HepG2 (cell line): Measurements from ENCODE around the gene PHF13. TPM values are rescaled to one million over a fixed set of nuclear protein-coding genes. Genes with fewer than 3 reads are reported as not detected.

Source experiments
- ARID2 ChIP-seq: sonication (generic); formaldehyde crosslinking; IDR thresholded peaks from 2 replicates; pipeline ENCODE4 v1.8.1; 2022; ENCODE audit warnings: mild to moderate bottlenecking, missing genetic modification reagents, borderline replicate concordance
- CHD2 ChIP-seq: IDR thresholded peaks from 2 replicates; pipeline ENCODE4 v1.6.1; 2011; ENCODE audit warnings: low read depth, low read length, improper control_type of control experiment
- CREB1 ChIP-seq, 2 experiments: fragments of 450-650 bp in 1 of 2; IDR thresholded peaks; 2 replicates each; pipeline ENCODE4 v1.6.1; 2016 to 2017; ENCODE audit warnings: control low read depth in 1 of 2, mild to moderate bottlenecking in 1 of 2, missing compliant biosample characterization in 1 of 2, missing genetic modification characterization in 1 of 2
- GATAD1 ChIP-seq: IDR thresholded peaks from 2 replicates; pipeline ENCODE4 v1.6.1; 2016; ENCODE audit warnings: missing genetic modification reagents, missing compliant biosample characterization
- HDAC1 ChIP-seq: sonication (generic); formaldehyde crosslinking; IDR thresholded peaks from 2 replicates; pipeline ENCODE4 v1.5.1; 2020; ENCODE audit warnings: mild to moderate bottlenecking, missing genetic modification reagents
- HMG20B ChIP-seq: conservative IDR thresholded peaks from 2 replicates; pipeline ENCODE4 v1.6.1; 2016; ENCODE audit warnings: missing genetic modification reagents, missing compliant biosample characterization
- MXD4 ChIP-seq: IDR thresholded peaks from 2 replicates; pipeline ENCODE4 v1.6.1; 2016; ENCODE audit warnings: mild to moderate bottlenecking, missing biosample characterization, missing genetic modification reagents
- NONO ChIP-seq, 2 experiments: fragments of 450-650 bp in 1 of 2; sonication (generic) in 1 of 2; formaldehyde crosslinking in 1 of 2; IDR thresholded peaks in 1 of 2; conservative IDR thresholded peaks in 1 of 2; 2 replicates each; pipeline versions ENCODE4 v1.6.1 to v1.8.0; 2017 to 2022; ENCODE audit warnings: mild to moderate bottlenecking in 1 of 2, missing genetic modification reagents in 1 of 2, moderate library complexity in 1 of 2
- NRL ChIP-seq: sonication (generic); formaldehyde crosslinking; IDR thresholded peaks from 2 replicates; pipeline ENCODE4 v1.5.0; 2020; ENCODE audit warnings: missing genetic modification reagents, mild to moderate bottlenecking, moderate library complexity, borderline replicate concordance
- POLR2AphosphoS5 ChIP-seq: IDR thresholded peaks from 2 replicates; pipeline ENCODE4 v1.6.1; 2012; ENCODE audit warnings: low read depth, low read length
- RBM39 ChIP-seq: fragments of 200-400 bp; formaldehyde crosslinking; IDR thresholded peaks from one replicate; pipeline ENCODE4 v1.6.1; 2018; ENCODE audit warnings: antibody characterized with exemption, mild to moderate bottlenecking, low read depth, low read length; ENCODE audit not compliant: poor library complexity, severe bottlenecking
- SNAPC2 ChIP-seq: sonication (generic); formaldehyde crosslinking; IDR thresholded peaks from 2 replicates; pipeline ENCODE4 v1.8.1; 2022; ENCODE audit warnings: mild to moderate bottlenecking, missing genetic modification reagents
- ZNF652 ChIP-seq: IDR thresholded peaks from 2 replicates; pipeline ENCODE4 v1.6.1; 2016; ENCODE audit warnings: low read depth, borderline replicate concordance
- ZNF773 ChIP-seq: sonication (generic); formaldehyde crosslinking; IDR thresholded peaks from 2 replicates; pipeline ENCODE4 v1.4.0; 2020; ENCODE audit warnings: missing genetic modification reagents, borderline replicate concordance
- ZNF841 ChIP-seq: sonication (generic); formaldehyde crosslinking; IDR thresholded peaks from 2 replicates; pipeline ENCODE4 v1.8.1; 2023; ENCODE audit warnings: missing genetic modification reagents, borderline replicate concordance
- polyA plus RNA-seq, 8 experiments: library from polyadenylated mRNA; depleted of rRNA in 3 of 8; stranded (reverse) in 7 of 8; unstranded in 1 of 8; fragments of >200 nt; fragmentation: Illumina TruSeq in 4 of 8; extraction: Trizol in 4 of 8; gene quantifications; 2 replicates each; pipeline versions ENCODE4 v1.2.1 to v1.2.3, GENCODE V29; 2011 to 2016; ENCODE audit warnings: low read depth in 4 of 8, missing spikeins in 1 of 8, mixed read lengths in 1 of 8; ENCODE audit not compliant: insufficient read depth in 1 of 8
- total RNA-seq, 5 experiments: library from RNA; depleted of rRNA; stranded (reverse); fragments of >200 nt; fragmentation: Illumina TruSeq; extraction: Trizol; gene quantifications; 2 replicates each; pipeline ENCODE4 v1.2.3, GENCODE V29; 2016; ENCODE audit warnings: low read depth in 1 of 5
- TF ChIP-seq, protein P1 (sequence below): sonication (generic); formaldehyde crosslinking; IDR thresholded peaks from 2 replicates; pipeline ENCODE4 v1.4.0; 2020; ENCODE audit warnings: mild to moderate bottlenecking, missing genetic modification reagents
- TF ChIP-seq, protein P2 (sequence below), 2 experiments: fragments of 450-650 bp in 1 of 2; sonication (generic) in 1 of 2; formaldehyde crosslinking in 1 of 2; IDR thresholded peaks; 2 replicates each; pipeline versions ENCODE4 v1.6.1 to v1.8.0; 2016 to 2022; ENCODE audit warnings: antibody characterized with exemption in 1 of 2, mild to moderate bottlenecking in 1 of 2, missing genetic modification reagents in 1 of 2

Gene PHF13
- total and polyA plus RNA-seq, 2 of the 13 experiments (the other 11 are each of a cell fraction or from before 2014, with no cell fraction given), result 4.7 to 7.4 TPM

DNA sequence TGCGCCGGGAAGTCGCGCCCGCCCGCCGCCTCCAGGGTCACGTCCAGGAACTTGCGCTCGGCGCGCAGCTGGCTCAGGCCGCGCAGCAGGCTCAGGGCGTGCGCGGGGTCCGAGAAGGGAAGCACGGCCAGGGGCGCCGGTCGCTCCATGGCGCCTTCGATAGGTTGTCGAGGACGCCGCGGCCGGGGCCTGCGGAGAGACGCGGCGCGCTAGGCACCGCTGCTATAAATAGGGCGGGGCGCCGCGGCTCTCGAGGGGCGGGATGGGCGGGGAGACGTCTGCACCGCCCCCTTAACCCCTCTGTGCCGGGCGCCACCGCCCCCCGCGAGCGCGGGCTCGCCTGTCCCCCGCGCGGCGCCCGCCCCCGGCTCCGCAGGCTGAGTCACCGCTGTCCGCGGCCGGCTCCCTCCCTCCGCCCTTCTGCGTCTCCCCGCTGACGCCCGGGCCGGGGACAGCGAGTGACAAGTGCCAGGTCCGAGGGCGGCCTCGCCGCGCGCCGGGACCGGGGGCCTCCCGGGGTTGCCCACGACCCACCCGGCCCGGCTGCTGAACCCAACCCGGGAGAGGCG is 10.8 kb upstream of the PHF13 start, which contains the start of gene KLHL21 (continued):
- TF ChIP-seq NRL (CRISPR knock-in tag) (0 out of 2 replicates have a peak, but pooled peaks have one; percentile 6), POLR2AphosphoS5 (peak; percentile 90), ZNF773 (CRISPR knock-in tag) (0 out of 2 replicates have a peak, but pooled peaks have one; percentile 24), ARID2 (CRISPR knock-in tag) (0 out of 2 replicates have a peak, but pooled peaks have one; percentile 36), ZNF652 (peak; percentile 81), MXD4 (CRISPR knock-in tag) (peak; percentile 33; the same call in 1 of the 2 replicates), SNAPC2 (CRISPR knock-in tag) (peak; percentile 53; the same call in 1 of the 2 replicates), RBM39 (peak; percentile 30), CHD2 (0 out of 2 replicates have a peak, but pooled peaks have one; percentile 7), NONO (IDR thresholded peaks at IDR 0.05) (no peak), NONO (CRISPR knock-in tag; conservative IDR thresholded peaks at IDR 0.05) (peak; percentile 66; the same call in 1 of the 2 replicates), HMG20B (CRISPR knock-in tag) (no peak), HDAC1 (CRISPR knock-in tag) (peak; percentile 15; the same call in 1 of the 2 replicates), GATAD1 (0 out of 2 replicates have a peak, but pooled peaks have one; percentile 9), ZNF841 (no peak), CREB1 (IDR thresholded peaks at IDR 0.05) (no peak), CREB1 (CRISPR knock-in tag; IDR thresholded peaks at IDR 0.05) (no peak)
- TF ChIP-seq, protein P1, sequence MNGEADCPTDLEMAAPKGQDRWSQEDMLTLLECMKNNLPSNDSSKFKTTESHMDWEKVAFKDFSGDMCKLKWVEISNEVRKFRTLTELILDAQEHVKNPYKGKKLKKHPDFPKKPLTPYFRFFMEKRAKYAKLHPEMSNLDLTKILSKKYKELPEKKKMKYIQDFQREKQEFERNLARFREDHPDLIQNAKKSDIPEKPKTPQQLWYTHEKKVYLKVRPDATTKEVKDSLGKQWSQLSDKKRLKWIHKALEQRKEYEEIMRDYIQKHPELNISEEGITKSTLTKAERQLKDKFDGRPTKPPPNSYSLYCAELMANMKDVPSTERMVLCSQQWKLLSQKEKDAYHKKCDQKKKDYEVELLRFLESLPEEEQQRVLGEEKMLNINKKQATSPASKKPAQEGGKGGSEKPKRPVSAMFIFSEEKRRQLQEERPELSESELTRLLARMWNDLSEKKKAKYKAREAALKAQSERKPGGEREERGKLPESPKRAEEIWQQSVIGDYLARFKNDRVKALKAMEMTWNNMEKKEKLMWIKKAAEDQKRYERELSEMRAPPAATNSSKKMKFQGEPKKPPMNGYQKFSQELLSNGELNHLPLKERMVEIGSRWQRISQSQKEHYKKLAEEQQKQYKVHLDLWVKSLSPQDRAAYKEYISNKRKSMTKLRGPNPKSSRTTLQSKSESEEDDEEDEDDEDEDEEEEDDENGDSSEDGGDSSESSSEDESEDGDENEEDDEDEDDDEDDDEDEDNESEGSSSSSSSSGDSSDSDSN (CRISPR knock-in tag), result peak; percentile 16; the same call in 1 of the 2 replicates
- TF ChIP-seq, protein P2, sequence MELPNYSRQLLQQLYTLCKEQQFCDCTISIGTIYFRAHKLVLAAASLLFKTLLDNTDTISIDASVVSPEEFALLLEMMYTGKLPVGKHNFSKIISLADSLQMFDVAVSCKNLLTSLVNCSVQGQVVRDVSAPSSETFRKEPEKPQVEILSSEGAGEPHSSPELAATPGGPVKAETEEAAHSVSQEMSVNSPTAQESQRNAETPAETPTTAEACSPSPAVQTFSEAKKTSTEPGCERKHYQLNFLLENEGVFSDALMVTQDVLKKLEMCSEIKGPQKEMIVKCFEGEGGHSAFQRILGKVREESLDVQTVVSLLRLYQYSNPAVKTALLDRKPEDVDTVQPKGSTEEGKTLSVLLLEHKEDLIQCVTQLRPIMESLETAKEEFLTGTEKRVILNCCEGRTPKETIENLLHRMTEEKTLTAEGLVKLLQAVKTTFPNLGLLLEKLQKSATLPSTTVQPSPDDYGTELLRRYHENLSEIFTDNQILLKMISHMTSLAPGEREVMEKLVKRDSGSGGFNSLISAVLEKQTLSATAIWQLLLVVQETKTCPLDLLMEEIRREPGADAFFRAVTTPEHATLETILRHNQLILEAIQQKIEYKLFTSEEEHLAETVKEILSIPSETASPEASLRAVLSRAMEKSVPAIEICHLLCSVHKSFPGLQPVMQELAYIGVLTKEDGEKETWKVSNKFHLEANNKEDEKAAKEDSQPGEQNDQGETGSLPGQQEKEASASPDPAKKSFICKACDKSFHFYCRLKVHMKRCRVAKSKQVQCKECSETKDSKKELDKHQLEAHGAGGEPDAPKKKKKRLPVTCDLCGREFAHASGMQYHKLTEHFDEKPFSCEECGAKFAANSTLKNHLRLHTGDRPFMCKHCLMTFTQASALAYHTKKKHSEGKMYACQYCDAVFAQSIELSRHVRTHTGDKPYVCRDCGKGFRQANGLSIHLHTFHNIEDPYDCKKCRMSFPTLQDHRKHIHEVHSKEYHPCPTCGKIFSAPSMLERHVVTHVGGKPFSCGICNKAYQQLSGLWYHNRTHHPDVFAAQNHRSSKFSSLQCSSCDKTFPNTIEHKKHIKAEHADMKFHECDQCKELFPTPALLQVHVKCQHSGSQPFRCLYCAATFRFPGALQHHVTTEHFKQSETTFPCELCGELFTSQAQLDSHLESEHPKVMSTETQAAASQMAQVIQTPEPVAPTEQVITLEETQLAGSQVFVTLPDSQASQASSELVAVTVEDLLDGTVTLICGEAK (IDR thresholded peaks at IDR 0.05), result no peak
- TF ChIP-seq, protein P2 (CRISPR knock-in tag; IDR thresholded peaks at IDR 0.05), result peak; percentile 5; the same call in 1 of the 2 replicates
